Left lung (tissue), 10 donors: ENCODE data around the gene OR2AK2. TPM values are rescaled to one million over a fixed set of nuclear protein-coding genes. Genes with fewer than 3 reads are reported as not detected.
"Not testable (repeated sequence)": the region's sequence is repeated elsewhere in the genome, so short reads cannot be mapped to it uniquely, and the experiment has no call there.

ENCODE experiments used
- ATAC-seq: fragments of 200-7000 bp; cut with Tn5 transposase; one replicate; pipeline ENCODE4 v1.9.1; 2020; ENCODE audit warnings: moderate library complexity
- DNase-seq, 4 donors: peaks; one replicate each; pipeline ENCODE4 v3.0.0-alpha.2; 2013 to 2020
- H3K27ac ChIP-seq, 2 donors: fragments of 200-600 bp; sonication (generic) in 1 of 2; one replicate each; pipeline versions ENCODE4 v1.5.0 to v1.8.0; 2020 to 2021
- H3K27me3 ChIP-seq, 2 donors: fragments of 200-600 bp; sonication (generic) in 1 of 2; one replicate each; pipeline versions ENCODE4 v1.5.0 to v1.8.0; 2020 to 2021
- H3K36me3 ChIP-seq, 2 donors: fragments of 200-600 bp; sonication (generic) in 1 of 2; one replicate each; pipeline versions ENCODE4 v1.5.0 to v1.8.0; 2020 to 2021
- H3K4me1 ChIP-seq, 2 donors: fragments of 200-600 bp; one replicate each; pipeline ENCODE4 v1.8.0; 2021
- H3K4me3 ChIP-seq, 2 donors: fragments of 200-600 bp; sonication (generic) in 1 of 2; one replicate each; pipeline versions ENCODE4 v1.5.0 to v1.8.0; 2020 to 2021; ENCODE audit warnings: mild to moderate bottlenecking in 1 of 2
- H3K9me3 ChIP-seq, 2 donors: fragments of 200-600 bp; sonication (generic) in 1 of 2; one replicate each; pipeline versions ENCODE4 v1.5.0 to v1.8.0; 2020 to 2021
- intact Hi-C, 2 donors: fragments of 100-400 bp; cut with DNase I; formaldehyde crosslinking; loops; one replicate each; pipeline versions ENCODE4 v1.11.2 to v1.14.2; 2022
- polyA plus RNA-seq, 6 donors: library from polyadenylated mRNA; unstranded; fragments of 120-200 nt; gene quantifications; one replicate each; pipeline ENCODE4 v1.2.1, GENCODE V29; 2013; ENCODE audit not compliant: insufficient read length in 6 of 6
- total RNA-seq, 2 donors: library from RNA; stranded (reverse); fragmentation: NEBNext Ultra II Directional; extraction: Animal tissue kit (Norgen Biotek cat#: 25700); gene quantifications; one replicate each; pipeline ENCODE4 v1.2.1, GENCODE V29; 2021
- TF ChIP-seq, protein P1 (sequence below), 2 donors: fragments of 200-600 bp; sonication (generic) in 1 of 2; IDR thresholded peaks; one replicate each; pipeline versions ENCODE4 v1.5.0 to v1.8.0; 2021; ENCODE audit warnings: antibody characterized with exemption in 2 of 2
- donor health status: DM: no; HTN: yes; CAD: no.
- donor health status: DM: no; HTN: no; CAD: no.

Gene OR2AK2
- total and polyA plus RNA-seq, 8 donors: not detected

DNA sequence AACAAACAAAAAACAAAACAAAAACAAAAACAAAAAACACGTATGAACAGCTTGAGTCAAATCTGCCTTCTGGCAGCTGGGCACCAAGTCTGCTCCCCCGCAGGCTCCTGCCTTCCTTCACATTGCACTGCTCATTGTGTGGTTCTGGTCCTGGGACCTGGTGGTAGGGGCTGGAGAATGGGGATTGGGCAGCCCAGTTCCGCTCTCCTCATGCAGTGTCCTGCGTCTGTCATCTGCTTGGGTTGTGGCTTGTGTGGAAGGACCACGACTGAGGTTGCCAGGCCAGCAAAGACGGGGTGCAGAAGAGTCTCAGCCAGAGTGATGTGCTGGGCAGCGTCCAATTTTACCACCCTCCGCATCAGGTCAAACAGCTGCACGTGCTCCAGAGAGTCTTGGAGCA is 29.3 kb upstream of the OR2AK2 start:
- Histone ChIP-seq H3K36me3 (no peaks in the 10 kb centered on the region), H3K9me3 (peaks cover 0 to 14% of the 10 kb centered on the region in 2 donors), H3K4me3 (no peak overlapping the region), H3K4me1 (no peaks in the 10 kb centered on the region), H3K27me3 (peaks cover 0 to 9% of the 10 kb centered on the region in 2 donors), H3K27ac (no peak overlapping the region)
- TF ChIP-seq, protein P1, sequence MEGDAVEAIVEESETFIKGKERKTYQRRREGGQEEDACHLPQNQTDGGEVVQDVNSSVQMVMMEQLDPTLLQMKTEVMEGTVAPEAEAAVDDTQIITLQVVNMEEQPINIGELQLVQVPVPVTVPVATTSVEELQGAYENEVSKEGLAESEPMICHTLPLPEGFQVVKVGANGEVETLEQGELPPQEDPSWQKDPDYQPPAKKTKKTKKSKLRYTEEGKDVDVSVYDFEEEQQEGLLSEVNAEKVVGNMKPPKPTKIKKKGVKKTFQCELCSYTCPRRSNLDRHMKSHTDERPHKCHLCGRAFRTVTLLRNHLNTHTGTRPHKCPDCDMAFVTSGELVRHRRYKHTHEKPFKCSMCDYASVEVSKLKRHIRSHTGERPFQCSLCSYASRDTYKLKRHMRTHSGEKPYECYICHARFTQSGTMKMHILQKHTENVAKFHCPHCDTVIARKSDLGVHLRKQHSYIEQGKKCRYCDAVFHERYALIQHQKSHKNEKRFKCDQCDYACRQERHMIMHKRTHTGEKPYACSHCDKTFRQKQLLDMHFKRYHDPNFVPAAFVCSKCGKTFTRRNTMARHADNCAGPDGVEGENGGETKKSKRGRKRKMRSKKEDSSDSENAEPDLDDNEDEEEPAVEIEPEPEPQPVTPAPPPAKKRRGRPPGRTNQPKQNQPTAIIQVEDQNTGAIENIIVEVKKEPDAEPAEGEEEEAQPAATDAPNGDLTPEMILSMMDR (IDR thresholded peaks at IDR 0.05): no peak
- DNase-seq (no peak), ATAC-seq (no peak)
- intact Hi-C loops: no loop called here

DNA sequence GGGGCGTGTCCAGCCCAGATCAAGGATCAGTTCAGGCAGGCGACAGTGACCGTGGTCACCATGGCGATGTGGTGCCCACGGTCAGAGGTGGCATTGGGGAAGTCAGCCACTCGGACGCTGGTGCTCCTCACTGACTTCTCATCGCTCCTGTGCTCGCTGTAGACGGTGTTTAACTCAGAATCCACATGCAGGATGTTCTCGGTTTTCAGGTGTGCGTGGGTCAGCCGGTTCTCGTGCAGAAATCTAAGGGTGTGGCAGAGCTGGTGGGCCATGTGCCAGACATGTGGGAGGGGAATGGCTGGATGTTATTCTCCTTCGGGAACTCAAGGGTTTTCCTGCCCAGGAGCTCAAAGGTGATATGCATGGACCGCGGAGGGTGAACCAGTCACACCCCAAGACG is 28.6 kb upstream of the OR2AK2 start:
- intact Hi-C loops: no loop called here
- no peak for DNase-seq
- H3K27me3 ChIP-seq: peaks cover 0 to 9% of the 10 kb centered on the region in 2 donors
- peaks cover 0 to 14% of the 10 kb centered on the region in 2 donors for H3K9me3 ChIP-seq
- H3K4me3 ChIP-seq: no peak overlapping the region
- TF ChIP-seq, protein P1 (IDR thresholded peaks at IDR 0.05): no peak
- no peaks in the 10 kb centered on the region for H3K4me1 ChIP-seq
- H3K27ac ChIP-seq: no peak overlapping the region
- no peak for ATAC-seq
- no peaks in the 10 kb centered on the region for H3K36me3 ChIP-seq

DNA sequence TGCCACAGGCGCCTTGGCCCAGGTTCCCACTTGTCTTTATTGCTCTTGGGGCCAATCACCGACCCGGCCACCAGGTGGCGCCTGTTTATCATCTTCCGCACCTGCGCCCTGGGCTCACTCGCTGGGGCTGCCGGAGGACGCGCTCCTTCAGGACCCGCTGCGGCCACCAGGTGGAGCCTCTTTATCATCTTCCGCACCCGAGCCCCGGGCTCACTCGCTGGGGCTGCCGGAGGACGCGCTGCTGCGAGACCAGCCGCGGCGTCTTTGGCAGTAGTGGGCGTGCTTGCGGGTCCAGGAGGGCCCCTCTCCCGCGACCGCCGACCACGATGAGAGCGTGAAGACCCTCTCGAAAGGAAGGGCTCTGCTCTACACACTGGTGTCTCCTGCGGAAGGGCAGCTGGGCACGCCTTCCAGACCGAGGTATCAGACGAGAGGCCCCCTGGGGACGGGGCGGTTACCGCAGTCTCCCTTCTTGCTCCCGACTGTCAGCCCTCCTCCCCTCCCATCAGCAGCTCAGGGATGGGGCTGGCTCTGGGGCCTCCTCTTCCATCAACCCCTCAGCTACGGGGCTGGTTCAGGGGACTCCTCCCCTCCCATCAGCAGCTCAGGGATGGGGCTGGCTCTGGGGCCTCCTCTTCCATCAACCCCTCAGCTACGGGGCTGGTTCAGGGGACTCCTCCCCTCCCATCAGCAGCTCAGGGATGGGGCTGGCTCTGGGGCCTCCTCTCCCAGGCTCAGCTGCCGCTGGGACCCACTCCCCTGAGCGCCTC is 27.9 kb upstream of the OR2AK2 start:
- H3K27ac ChIP-seq, intact Hi-C loops, H3K4me1 ChIP-seq, H3K27me3 ChIP-seq, H3K36me3 ChIP-seq, H3K4me3 ChIP-seq: not testable (repeated sequence)
- DNase-seq: peak; percentile 0 to 88 (median 48)
- TF ChIP-seq, protein P1 (IDR thresholded peaks at IDR 0.05): peak; percentile 38 to 47
- peaks cover 0 to 14% of the 10 kb centered on the region in 2 donors for H3K9me3 ChIP-seq
- peak; percentile 97 for ATAC-seq

DNA sequence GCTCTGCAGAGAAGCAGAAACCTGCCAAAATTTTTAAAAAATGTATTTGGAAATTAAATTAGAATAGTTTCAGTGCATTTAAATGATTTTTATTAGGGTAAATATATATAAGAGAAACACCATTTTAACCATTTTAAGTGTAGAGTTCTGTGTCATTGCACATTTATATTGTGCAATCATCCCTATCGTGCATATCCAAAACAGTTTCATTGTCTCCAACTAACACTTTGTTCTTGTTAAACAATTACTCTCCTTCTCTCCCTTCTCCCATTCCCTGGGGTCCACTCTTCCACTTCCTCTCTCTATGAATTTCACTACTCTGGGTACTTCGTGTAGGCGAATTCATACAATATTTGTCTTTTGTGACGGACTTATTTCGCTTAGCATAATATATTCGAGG is 22.4 kb upstream of the OR2AK2 start:
- Histone ChIP-seq H3K36me3 (no peaks in the 10 kb centered on the region), H3K9me3 (no peaks in the 10 kb centered on the region), H3K27ac (no peak overlapping the region), H3K27me3 (peaks cover 0 to 1% of the 10 kb centered on the region in 2 donors), H3K4me1 (no peaks in the 10 kb centered on the region), H3K4me3 (no peak overlapping the region)
- DNase-seq (no peak), ATAC-seq (no peak)
- TF ChIP-seq, protein P1 (IDR thresholded peaks at IDR 0.05): no peak
- intact Hi-C loops: no loop called here

DNA sequence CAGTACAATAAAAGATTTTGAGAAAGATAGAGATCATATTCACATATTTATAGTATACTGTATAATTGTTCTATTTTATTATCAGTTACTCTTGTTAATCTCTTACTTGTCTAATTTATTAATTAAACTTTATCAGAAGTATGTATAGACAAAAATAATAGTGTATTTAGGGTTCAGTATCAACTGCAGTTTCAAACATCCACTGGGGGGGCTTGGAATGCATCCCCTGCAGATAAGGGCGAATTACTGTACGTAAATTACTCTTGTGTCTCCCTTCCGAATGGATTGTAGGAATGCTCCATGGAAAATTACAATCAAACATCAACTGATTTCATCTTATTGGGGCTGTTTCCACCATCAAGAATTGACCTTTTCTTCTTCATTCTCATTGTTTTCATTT is 16.5 kb upstream of the OR2AK2 start, which contains the start of gene OR2L8:
Gene OR2L8, plus strand, starts transcription at position 301 of the 400 bp plus-strand sequence. Its CDS starts 0 bp downstream, at position 301.
- ATAC-seq: no peak
- intact Hi-C loops: no loop called here
- DNase-seq: no peak
- Histone ChIP-seq H3K9me3 (peaks cover 0 to 5% of the 10 kb centered on the region in 2 donors), H3K27me3 (no peaks in the 10 kb centered on the region), H3K36me3 (no peaks in the 10 kb centered on the region), H3K4me3 (no peak within 1 kb of the TSS), H3K4me1 (no peaks in the 10 kb centered on the region), H3K27ac (no peak within 1 kb of the TSS)
- TF ChIP-seq, protein P1 (IDR thresholded peaks at IDR 0.05): no peak
